ENCODE measurements around the gene ABI3.
"Not testable (repeated sequence)": the region's sequence is repeated elsewhere in the genome, so short reads cannot be mapped to it uniquely, and the experiment has no call there.

Gene ABI3, protein sequence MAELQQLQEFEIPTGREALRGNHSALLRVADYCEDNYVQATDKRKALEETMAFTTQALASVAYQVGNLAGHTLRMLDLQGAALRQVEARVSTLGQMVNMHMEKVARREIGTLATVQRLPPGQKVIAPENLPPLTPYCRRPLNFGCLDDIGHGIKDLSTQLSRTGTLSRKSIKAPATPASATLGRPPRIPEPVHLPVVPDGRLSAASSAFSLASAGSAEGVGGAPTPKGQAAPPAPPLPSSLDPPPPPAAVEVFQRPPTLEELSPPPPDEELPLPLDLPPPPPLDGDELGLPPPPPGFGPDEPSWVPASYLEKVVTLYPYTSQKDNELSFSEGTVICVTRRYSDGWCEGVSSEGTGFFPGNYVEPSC

DNA sequence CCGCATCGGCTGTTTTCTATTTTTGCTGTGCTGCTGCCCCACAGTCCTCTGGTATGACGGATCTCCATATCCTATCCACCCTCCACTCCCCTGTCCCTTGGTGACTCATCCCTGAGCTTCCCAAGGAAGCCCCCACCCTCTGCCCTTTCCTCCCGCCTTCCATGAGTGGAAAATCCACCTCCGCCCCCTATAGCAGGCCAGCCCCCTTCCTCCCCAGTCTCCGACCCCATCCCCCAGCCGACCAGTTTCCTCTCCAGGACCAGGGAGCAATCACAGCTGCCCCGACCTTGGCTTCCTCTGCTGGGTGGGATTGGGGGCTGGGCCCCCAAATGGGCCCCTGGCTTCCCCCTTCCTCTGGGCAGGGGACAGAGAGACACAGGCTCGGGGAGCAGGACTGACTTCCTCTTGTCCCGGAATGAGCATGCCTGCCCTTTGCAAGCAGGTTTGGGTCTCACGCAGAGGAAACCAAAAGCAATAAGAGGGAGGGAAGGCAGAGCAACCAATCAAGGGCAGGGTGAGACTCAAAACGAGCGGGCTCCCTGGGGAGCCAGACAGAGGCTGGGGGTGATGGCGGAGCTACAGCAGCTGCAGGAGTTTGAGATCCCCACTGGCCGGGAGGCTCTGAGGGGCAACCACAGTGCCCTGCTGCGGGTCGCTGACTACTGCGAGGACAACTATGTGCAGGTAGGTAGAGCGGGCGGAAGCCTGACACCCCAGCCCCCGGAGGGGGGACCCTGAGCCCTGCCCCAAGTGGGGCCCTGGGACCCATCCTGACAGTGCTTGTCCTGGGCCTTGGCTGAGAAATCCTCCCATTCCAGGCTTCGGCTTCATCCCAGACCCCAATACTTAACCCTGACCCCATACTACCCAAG, at the start of gene ABI3, which contains the start of gene GNGT2:
TSS of gene ABI3 (plus strand) at position 550 of the 872 bp plus-strand sequence. CDS start at position 568, 18 bp downstream.
TSS of gene GNGT2 (minus strand) at position 417 of the 872 bp plus-strand sequence. CDS start 3,152 bp downstream, outside the sequence.
- peak; percentile 95 to 98 for ATAC-seq

DNA sequence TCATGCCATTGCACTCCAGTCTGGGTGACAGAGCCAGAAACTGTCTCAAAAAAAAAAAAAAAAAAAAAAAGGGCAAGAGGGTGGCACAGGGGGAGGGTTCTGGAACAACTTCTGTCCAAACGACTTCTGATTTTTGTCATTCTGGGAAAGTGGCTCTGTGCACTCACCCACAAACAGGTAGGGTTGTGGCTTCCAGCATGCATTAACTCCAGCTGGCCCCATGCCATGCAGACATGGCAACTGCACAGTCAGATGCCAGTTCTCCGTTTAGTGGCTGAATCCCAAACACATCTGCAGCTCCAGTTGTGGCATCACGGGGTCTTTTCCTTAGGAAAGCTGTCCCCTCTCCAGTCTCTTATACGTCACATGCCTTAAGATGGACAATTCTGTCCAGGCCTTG, 47.6 kb upstream of the ABI3 start:
- ATAC-seq = no peak

DNA sequence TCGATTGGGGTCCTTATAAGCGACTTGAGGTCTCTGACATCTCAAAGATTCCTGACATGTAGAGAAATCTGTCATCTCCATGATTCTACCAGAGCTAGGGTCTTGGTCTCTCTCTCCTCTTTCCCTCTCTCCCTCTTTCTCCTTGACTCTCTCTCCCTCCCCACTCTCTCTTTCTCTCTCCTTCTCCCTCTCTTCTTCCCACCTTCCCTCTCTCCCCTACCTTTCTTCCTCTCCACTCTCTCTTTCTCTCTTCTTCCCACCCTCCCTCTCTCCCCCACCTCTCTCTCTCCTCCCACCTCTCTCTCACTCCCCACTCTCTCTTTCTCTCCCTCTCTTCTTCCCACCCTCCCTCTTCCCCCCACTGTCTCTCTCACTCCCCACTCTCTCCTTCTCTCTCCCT, 45.4 kb upstream of the ABI3 start:
- ATAC-seq = no peak

DNA sequence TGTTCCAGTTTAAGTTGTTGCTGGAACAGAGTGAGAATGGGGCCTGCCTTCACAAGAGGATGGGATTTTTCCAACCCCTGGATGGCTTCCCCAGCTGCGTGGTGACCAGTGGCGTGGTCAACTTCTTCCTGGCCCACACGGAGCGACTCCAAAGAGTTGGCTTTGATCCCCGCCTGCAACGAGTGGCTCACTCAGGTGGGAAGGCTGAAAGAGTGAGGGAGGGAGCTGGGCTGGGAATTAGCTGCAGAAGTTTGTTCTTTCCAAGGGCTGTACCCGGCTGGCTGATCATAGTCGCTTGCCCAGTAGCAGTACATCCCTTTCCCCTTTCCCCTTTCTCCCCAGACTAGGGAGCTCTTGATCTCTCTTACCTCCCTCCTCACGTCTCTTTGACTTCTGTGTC, 41.8 kb upstream of the ABI3 start:
- no peak for ATAC-seq

DNA sequence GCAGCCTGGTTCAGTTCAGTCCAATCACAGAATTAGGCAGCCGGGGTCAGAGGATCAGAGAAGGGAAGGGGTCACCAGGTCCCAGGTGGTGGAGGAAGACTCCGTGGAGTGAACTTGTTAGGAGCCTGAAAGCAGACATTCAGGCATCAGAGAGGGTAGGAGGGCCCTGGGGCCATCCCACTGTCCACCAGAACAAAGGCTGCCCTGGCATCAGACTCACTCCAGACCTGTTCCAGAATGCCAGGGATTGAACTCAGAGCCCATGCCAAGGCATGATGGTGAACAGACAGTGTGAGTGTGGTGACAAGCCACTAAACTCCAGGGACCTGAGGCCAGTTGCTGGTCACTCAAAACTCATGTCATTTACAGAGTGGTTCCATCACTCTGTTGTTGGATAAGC, 40.3 kb upstream of the ABI3 start:
- no peak for ATAC-seq

DNA sequence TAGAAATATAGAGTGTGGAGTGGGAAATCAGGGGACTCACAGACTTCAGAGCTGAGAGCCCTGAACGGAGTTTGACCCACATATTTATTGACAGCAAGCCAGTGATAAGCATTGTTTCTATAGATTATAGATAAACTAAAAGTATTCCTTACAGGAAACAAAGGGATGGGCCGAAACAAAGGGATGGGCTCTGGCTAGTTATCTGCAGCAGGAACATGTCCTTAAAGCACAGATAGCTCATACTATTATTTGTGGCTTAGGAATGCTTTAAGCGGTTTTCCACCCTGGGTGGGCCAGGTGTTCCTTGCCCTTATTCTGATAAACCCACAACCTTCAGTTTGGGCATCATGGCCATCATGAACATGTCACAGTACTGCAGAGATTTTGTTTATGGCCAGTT, 39.8 kb upstream of the ABI3 start:
- ATAC-seq = not testable (repeated sequence)

DNA sequence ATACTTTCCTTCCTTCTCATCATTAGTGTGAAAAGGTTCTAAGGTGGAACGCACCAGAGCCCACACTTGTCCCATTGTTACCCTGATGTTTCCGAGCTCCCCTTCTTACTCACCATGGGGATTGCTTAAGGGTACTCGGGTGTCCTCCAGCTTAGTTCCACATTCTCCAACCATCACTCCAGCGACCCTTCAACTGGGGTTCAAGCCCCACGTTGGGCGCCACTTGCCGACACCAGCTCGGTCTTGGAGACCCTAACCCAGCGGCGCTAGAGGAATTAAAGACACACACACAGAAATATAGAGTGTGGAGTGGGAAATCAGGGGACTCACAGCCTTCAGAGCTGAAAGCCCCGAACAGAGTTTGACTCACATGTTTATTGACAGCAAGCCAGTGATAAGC, 34.5 kb upstream of the ABI3 start:
- ATAC-seq = not testable (repeated sequence)

DNA sequence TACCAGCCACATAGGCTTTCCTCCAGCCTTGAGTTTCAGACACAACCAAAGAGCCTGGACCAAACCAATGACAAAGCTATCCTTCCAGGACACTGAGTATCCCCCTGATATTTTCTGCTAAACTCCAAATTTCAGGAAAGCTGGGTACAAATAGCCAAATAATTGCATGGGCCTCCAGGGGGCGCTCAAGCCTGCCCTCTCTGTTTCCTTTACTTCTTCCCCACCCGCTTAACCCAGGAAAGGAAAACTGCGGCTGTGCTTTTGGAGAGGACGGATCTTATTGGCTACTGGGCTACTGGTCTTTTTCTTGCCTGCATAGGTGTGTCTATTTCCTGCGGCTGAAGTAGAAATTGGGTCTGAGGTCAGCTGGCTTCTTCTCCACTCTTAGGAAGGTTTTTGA, 30.2 kb upstream of the ABI3 start:
- no peak for ATAC-seq

DNA sequence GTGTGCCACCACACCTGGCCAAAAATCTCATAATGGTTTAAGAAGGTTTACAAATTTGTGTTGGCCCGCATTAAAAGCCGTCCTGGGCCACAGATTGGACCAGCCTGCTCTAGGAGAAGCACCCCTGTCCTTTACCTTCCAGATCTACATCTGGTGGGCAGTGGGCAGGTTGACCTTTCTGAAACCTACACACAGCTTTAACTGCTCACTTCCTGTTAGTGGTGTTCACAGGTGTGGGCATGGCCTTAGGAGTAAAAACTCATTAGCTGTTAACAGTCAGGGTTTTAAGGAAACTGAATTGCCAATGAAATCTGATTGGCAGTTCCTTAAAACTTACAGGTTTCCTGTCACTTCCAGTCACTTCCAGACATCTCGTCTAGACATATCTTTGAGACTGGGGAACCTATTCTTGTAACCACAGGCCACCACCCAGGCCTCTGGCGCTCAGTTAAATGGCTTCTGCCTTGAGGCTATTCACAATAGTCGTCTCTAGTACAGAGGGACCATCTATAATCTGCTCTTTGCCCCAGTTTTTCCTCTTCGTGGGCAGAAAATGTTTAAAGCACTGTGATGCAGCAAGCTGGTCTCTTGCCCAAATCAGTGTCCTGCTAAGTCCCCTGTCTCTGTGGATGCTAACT, 29.4 kb upstream of the ABI3 start:
- no peak for ATAC-seq

DNA sequence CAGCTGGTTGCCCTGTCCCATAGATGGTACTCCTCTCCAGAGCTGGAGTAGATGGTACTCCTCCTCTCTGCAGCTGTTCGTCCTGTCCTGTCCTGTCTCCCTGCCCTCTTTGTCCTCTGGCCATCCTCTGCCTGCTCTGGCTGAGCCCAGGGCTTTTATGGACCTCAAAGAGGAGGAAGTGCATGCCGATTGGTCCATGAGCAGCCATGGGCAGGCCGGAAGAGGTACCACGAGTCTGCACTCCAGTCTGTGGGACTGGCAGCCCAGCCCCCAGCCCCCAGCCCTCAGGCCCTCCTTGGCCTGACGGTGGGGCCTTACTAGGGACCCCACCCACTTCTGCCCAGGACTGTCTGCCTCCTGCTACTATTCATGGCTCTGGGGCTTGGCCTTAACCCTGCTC, 27.2 kb upstream of the ABI3 start:
- ATAC-seq = no peak

DNA sequence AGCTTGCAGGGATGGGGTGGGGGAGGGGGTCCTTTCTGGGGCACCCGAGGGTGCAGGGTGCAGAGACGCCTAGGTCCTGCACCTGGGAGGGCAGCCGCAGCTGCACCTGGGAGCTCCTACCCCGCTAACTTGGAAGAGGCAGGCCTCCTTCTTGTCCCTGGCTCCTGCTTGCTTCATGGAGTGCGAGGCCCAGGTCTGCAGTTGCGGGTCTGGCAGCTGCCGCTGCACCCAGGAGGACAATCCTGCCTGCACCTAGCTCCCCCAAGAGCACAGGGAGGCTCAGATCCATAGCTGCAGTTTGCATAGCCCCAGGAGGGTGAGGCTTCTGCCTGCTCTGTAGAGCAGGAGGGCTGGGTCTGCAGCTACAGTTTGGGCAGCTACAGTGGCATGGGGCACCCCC, 26.7 kb upstream of the ABI3 start:
- no peak for ATAC-seq

DNA sequence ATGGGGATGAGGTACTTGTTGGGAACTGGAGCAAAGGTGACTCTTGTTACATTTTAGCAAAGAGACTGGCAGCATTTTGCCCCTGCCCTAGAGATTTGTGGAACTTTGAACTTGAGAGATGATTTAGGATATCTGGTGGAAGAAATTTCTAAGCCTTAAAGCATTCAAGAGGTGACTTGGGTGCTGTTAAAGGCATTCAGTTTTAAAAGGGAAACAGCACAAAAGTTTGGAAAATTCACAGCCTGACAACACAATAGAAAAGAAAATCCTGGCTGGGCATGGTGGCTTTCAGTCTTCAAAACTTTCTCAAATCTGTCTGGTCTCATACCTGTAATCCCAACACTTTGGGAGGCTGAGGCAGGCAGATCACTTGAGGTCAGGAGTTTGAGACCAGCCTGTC, 26.0 kb upstream of the ABI3 start:
- not testable (repeated sequence) for ATAC-seq

DNA sequence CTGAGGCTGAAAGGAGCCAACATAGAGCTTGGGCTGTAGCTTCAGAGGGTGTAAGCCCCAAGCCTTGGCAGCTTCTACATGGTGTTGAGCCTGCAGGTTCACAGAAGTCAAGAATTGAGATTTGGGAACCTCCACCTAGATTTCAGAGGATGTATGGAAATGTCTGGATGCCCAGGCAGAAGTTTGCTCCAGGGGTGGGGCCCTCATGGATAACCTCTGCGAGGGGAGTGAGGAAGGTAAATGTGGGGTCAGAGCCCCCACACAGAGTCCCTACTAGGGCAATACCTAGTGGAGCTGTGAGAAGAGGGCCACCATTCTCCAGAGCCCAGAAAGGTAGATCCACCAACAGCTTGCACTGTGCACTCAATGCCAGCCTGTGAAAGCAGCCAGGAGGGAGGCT, 25.1 kb upstream of the ABI3 start:
- ATAC-seq = not testable (repeated sequence)

DNA sequence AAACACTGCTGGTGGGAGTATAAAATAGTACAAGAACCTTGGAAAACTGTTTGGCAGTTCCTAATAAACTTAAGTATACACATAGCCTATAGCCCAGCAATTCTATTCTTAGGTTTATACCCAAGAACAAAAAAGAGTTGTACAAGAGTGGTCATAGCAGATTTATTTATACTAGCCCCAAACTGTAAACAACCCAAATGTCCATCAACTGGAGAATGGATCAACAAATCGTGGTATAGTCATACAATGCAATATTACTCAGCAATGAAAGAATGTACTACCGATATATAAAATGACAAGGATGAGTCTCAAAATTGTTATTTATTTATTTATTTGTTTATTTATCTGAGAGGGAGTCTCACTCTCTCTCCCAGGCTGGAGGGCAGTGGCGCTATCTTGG, 23.2 kb upstream of the ABI3 start:
- ATAC-seq = no peak

DNA sequence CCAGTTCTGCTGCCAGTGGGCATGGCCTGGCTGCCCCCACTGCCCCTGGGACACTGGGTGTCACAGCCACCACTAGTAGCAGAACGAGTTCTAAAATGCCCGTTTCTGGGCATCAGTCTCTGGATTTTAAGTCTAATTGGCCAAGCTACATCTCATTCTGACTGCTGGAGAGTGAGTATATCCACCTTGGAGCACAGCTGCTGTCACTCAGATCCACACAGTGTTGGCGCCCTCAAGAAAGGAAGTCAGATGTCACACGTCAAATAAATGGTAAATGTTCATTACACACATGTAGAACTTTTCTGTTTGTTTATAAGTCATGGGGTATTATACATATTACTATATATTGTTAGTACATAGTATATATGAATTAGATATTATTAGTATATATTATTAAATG, 19.6 kb upstream of the ABI3 start:
- ATAC-seq = no peak

DNA sequence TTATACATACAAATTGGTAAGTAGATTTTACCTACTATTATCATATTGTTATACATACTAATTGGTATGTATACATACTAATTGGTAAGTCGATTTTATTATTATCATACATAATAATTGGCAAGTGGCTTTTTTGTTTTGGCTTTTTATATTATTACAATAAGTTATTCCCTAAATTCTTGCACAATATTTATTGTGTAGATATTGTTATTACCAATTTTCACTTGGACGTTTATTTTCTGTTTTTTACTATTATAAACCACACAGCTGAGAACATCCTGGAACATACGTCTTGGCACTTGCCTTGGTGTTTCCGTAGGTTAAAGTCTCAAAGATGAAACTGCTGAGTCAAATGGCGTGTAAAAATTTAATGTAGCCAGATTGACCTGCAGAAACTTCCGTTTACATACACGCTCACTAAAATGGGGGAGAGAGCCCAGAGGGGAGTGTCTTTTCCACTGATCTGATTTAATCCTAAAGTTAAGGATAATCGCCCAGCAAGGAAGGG, 19.0 kb upstream of the ABI3 start:
- peak in 1 of 2 donors; percentile 0 for ATAC-seq

DNA sequence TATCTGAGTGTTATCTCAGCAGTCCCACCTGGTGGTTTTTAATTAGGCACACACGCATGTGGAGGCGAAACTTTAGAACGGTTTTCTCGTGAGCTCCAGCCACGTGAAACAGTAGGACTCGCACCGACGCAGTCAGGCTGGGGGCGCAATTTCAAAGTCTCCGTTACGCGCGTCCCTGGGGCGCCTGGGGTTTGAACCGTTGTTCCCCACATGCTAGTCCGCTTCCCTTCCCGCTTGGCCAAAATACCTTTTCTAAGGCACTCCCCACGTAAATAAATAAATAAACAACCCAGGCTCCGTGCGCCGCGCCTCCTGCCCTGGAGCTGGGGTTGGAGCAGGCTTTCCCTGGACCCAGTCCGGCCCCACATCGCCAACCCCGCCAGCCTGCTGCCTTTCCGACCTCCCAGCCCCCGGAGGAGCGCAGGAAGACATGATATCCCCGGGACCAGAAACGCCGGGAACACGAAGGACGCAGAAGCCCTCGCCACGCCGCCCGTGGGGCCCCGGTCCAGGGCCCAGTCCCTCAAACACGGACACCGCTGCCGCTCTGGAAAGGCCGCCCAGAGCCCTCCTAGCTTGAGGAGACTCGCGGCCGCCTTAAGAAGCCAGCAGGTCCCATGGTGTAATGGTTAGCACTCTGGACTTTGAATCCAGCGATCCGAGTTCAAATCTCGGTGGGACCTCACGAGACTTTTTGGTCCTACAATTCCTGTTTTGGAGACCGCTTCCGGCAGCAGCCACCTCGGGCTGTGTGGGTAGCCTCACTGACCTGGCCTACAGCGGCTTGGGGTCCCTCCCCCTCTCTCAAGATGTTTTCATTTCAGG, 18.4 kb upstream of the ABI3 start:
- ATAC-seq = peak; percentile 22 to 45

DNA sequence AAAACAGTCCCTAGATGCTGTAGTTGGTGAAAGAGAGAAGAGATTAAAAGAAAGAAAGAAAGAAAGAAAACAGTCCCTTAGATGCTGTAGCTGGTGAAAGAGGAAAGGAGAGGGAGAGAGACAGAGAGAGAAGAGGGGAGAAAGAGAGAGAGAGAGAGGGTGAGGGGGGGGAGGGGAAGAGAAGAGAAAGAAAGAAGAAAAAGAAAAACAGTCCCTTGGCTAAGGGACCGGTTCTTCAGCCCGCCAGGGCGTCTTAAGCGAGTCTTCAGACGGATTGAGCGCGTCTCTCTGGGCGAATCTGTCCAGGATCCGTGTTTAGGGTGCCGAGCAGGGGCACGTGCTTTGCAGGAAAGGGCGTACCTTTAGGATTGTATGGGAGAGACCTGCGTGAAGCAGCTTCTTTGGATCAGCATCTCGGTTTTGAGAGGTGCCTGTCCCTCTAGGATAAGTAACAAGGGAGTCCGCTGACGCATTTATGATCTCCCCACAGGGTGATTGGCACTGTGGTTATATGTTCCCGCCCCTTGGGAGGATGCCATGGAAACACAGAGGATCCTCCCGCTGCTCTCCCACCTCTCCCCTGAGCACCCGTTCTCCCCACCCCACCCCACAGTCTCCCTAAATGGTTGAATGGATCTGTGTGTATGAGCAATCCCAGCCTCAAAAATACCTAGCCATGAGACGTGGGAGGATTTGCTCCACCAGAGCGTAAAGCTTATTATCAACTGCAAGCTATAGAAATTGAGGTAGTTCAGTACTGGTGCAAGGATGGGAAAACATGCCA, 16.8 kb upstream of the ABI3 start:
- ATAC-seq = no peak

DNA sequence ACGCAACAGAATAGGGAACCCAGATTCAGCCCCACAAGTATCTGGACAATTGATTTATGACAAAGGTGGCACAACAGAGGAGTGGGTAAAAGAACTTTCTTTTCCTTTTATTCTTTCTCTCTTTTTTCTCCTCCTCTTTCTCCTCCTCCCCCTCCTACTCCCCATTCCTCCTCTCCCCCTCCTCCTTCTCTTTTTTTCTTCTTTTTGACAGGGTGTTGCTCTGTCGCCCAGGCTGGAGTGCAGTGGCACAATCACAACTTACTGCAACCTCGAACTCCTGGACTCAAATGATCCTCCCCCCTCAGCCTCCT, 16.3 kb upstream of the ABI3 start:
- no peak for ATAC-seq

DNA sequence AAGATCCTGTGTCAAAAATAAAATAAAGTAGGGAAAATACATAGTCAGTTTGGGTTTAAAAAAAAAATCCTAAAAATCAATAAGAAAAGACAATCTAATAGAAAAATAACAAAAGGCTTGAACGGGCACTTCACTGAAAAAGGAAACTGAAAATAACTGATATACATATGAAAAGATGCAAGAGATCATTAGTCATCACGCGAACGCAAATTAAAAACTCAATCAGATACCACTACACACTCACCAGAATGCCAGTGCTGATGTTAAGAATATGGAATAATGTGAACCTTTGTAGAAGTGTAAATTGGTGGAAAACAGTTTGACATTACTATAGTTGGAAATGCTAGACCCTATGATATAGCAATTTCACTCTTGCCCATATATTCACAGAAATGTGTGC, 14.8 kb upstream of the ABI3 start:
- no peak for ATAC-seq

DNA sequence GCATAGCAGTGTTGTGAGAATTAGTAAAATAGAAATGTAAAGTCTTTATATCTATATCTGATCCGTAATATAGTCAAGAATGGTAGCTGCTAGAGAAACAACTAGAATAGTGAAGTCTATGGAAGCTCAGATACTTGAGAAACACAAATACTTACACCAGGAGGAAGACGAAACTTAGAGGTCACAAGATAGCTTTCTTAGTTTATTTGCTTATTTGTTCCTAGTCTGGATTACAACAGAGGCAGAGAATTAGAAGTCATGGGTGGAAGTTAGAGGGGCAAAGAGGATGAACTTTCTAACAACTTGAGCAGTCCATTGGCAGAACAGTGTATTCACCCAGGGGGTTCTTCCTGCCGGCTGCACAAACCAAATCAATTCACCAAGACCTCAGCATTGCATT, 14.0 kb upstream of the ABI3 start:
- no peak for ATAC-seq

Measured in activated CD4-positive, CD25-positive, alpha-beta regulatory T cell treated with anti-CD3 and anti-CD28 coated beads, Interleukin-2, amount 50 U/mL, for 24 hours (primary cell).